ENCODE measurements around the gene ATP5MG.

The ATP5MG gene

DNA sequence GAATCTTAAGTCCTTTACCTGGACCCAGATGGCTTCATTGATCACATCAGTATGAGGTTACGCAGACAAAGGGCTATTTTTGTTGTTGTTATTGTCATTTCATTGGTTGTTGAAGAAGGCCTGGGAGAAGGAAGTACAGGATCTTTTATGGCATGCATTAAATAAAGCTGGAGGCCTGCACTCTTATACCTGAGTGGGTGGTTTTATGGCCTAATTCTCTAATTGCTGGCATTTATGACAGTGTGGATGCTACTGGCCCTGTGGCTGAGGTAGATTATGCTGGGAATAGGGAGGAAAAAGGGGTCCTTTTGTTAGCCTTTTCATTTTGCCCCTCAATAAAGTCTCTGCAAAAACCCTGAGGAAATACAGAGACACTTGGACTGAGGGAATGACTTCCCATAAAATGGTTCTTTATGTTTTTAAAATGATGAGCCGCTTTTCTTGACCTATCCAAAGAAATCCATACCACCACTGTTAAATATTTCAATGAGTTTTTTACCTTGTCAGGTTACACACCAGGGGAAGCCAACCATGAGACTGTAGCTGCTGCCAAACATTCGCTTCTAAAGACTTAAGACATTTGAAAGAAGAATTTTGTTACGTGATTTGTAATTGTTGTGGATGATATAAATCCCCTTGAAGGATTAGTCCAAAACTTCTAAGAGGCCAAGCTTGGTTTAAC lies 41.6 kb downstream of the ATP5MG start:
- FAIRE-seq = no peak

GRCh38 chr11:118443590-118444218 lies 42.3 kb downstream of the ATP5MG start:
- FAIRE-seq = no peak

GRCh38 chr11:118447423-118447822 lies 46.0 kb downstream of the ATP5MG start:
- FAIRE-seq = no peak

- no peak for FAIRE-seq
Observed at GRCh38 chr11:118448294-118448693, 46.9 kb downstream of the ATP5MG start.

DNA sequence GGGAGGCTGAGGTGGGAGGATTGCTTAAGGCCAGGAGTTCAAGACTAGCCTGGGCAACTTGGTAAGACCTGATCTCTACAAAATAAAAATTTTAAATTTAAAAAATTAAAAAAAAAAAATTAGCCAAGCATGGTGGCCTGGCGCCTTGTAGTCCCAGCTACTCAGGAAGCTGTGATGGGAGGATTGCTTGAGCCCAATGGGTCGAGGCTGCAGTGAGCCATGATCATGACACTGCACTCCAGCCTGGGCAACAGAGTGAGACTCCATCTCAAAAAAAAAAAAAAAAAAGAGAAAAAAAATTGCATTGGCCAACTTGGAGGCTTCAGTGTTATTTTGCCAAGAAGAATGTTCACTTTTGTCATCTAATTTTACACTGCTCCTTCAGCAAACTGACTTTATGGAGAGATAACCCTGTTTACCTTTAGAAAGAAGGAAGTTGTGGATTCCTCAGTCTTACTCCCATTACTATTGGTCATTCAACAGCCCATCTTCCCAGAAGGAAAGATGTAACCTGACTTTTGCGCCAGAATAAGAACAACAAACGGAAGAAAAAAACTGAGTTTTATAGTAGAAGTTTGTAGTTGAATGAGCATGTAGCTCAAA lies 48.0 kb downstream of the ATP5MG start:
- no peak for FAIRE-seq

- no peak for FAIRE-seq
Observed at GRCh38 chr11:118450451-118450850, 49.0 kb downstream of the ATP5MG start.
